GM19324 (cell line): ENCODE measurements around the gene CXCR5.

Source experiments
- ATAC-seq: cut with Tn5 transposase; IDR thresholded peaks from one replicate; pipeline ENCODE4 v1.9.1; 2021; ENCODE audit warnings: mild to moderate bottlenecking, moderate library complexity; ENCODE audit not compliant: unreplicated experiment, low FRiP score

CXCR5 gene

DNA sequence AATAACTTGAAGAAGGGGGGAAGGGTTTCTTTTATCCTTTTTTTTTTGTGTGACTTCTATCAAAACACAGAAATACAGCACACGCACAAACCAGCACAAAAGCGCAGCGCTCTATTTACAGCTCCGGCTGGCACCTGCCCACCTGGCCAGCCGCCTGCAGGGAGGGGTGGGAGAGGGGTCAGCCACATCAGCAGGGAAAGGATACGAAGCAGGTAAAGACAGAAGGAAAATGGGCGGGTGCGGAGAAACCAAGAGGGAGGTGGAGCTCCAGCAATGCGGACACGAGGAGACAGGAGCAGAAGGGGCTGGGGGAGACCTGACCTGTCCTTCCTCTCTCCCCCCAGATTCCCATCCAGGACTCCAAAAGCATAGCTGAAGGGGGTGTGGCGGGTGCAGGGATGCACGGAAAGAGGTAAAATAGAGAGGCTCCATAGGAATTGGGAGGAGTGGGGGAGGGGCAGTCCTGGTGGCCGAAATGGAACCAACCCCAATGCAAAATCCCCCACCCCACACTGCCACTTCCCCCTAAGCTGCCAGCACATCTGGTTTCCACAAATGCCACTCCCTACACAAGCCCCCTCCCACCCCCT is 14.1 kb downstream of the CXCR5 start:
- ATAC-seq = no peak

DNA sequence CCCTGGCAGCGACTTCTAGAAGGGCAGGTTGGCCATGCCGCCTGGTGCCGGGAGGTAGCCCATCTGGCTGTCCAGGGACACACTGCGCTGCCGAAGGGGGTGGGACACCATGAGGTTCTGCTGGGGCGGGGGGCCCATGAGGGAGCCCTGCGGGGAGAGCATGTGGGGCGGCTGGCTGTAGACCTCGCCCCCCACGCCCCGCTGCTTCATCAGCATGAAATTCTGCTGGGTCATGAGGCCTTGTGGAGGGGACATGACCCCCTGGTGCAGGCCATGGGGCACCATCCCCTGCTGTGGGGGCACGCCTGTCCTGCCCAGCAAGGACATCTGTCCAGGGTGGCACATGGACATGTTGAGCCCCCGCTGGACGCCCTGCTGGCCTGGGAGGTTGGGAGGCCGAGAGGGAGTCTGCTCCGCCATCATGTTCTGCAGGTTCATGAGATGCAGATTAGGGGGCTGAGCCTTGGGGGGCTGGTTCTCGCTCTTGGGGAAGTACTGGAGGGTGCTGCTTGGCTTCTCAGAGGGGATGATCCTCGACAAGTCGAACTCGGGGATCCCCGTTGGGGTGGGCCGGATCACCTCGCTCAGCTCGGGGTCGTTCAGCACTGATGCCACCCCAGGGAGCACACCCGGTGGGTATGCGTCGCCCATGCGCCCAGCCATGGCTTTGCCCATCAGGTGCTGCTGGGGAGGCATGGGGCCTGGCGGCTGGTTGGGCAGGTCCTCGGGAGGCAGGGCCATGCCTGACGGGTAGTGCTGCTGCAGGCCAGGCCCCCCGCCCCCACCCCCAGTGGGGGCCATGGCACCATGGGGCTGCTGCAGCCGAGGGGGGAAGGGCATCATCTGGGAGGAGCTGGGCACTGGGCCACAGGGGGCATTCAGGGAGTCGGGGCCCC is 15.0 kb downstream of the CXCR5 start:
- ATAC-seq = no peak

- no peak for ATAC-seq
Observed at GRCh38 chr11:118899296-118899688, 15.6 kb downstream of the CXCR5 start.

DNA sequence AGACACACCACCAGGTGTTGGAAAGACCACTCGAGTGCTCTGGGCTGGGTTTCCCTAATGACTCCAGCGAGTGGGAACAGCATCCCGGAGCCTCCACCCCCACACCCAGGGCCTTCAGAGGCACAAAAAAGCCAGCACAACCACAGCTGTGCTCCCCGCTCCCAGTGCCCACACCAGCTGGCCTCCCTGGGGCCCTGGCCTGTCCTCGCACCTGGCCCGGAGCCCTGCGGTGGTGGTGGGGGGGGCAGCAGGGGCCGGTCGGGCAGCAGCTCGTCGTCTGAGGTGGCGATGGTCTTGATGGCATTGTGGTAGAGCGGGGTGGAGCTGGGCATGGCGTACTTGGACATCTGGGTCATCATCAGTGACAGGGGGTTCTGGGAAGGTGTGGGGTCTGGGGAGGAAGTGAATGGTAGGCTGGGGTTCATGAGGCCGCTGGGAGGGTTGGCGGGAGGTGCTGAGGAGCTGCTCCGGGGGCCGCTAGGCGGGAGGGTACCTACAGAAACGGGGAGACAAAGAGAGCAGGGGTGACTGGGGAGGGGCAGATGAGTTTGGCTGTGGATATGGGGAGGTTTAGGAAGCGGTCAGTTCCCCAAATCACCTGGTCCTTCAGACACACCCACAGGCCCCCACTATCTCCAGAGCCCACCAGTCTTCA is 16.1 kb downstream of the CXCR5 start:
- no peak for ATAC-seq

DNA sequence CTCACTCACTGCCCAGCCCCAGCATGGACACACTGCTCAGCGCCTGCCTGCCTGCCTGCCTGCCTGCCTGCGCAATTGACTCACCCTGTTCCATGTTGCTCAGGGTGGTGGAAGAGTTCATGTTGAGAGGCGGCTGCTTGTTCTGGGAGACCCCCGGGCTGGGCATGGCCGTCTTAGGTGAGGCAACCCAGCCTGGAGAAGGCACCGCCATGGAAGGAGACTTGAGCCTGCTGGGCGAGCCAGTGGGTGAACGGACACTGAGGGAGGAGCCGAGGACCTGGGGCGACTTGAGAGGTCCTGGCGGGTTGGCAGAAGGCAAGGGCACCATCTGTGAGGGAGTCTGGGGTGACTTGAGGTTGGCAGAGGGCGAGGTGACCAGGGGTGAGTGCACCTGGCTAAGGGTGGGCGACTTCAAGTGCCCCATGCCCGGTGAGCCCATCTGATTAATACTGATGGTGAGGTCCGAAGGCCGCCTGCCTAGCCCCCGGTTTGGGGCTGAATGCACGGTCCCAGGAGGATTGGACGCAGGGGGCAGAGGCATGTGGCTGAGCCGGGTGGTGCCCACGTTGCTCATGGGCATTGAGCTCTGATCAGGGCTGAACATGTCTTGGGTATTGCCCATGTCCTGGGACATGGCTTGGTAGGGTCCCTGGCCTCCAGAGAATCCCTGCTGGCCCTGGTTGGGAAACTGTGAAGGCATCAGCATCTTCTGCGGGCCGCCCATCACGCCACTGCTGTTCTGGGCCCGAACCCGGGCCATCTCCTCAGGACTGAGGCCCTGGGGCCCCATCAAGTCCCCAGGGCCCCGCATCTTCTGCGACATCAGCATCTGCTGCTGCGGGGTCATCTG is 17.1 kb downstream of the CXCR5 start:
- no peak for ATAC-seq

DNA sequence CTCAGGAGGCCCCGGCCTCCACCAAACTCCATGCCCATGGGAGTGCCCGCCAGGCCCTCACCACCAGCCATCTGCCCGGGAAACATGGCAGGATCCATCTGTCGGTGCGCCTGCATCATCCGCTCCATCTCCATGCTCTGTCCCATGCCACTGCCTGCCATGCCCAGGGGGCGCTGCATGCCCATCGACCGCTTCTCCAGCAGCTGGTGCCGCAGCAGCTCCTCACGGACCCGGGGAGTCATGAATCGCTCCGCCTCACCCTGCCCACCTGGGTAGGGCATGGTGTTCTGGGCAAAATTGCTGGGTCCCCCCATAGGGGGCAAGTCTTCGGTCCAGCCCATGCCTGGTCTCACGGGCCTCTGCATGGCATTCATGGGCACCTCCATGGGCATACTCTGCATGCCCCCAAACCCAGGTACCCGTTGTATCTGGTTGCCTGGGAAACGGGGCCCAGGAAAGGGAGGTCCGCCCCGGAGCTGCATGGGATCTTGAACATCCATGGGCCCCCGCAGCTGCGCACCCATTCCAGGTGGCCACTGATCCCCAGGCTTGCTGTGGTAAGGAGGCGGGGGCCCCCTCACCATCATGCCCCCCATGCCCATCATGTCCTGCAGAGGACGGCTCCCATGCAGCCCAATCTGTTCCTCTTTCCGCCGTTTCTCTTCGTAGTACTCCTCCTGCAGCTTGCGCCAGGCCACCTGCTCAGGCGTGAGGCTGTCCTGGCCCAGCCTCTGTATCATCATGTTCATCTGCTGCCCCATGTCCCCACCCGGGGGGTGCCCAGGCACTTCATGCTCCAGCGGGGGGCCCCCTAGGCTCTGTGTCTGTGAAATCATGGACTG is 18.0 kb downstream of the CXCR5 start:
- no peak for ATAC-seq

DNA sequence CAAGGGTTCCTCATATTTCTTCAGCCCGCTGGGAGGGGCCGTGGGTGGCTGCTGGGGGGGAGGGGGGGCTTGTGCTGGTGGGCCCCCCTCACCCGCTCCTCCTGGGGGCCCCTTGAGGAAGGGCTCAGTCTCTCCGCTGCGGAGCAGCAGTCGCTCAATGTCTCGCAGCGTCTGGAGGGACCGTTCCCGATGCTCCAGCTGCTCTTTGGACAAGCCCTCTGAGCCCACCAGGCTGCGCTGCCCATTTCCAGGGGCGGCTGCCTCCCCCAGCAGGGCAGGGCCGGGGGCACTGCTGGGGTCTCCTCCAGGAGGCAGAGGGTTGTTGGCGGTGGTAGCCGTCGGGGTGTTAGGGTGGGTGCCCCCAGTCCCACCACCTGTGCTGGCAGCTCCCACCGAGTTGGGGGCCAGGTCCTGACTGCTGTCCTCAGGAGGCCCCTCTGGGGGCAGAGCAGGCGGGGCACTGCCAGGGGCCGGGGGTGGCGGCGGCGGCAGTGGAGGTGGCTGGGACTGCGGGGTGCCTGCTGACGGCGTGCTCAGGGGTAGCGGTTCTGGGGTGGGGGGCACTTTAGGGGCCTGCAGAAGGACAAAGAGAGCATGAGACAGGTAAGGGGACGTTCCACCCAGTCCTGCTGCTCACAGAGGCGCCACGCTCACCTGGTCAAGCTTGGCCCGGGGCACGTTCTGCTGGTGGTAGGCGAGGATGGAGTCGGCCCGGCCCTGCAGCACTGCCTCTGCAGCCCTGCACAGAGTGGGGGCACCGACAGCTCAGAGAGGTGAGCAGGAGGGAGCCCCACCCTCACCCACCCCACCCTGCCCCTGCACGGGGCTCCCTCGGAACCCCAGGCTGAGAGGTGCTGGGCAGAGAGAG is 18.9 kb downstream of the CXCR5 start:
- no peak for ATAC-seq

- no peak for ATAC-seq
Observed at GRCh38 chr11:118903204-118904015, 19.7 kb downstream of the CXCR5 start.

- ATAC-seq = peak; percentile 57
Observed at GRCh38 chr11:118907051-118908042, 23.7 kb downstream of the CXCR5 start.

DNA sequence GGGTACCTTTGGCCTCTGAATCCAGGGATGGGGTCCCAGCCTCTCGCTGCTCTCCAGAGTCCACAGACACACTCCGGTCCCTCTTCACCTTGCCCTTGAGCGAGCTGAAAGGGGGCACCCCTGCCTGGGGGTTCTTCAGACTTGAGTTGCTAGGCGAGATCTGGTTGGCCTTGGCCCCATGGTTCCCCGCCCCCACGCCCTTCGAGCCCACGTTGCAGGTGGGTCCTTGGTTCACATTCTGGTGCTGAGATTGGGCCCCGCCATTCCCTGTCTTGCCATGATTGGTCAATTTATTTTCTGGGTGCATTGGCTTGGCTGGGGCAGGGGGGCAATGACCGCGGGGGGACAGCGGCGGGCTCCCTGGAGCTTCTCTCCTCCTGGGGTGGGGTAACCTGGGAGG is 24.6 kb downstream of the CXCR5 start:
- ATAC-seq = no peak

- no peak for ATAC-seq
Observed at GRCh38 chr11:118908901-118909618, 25.4 kb downstream of the CXCR5 start.

DNA sequence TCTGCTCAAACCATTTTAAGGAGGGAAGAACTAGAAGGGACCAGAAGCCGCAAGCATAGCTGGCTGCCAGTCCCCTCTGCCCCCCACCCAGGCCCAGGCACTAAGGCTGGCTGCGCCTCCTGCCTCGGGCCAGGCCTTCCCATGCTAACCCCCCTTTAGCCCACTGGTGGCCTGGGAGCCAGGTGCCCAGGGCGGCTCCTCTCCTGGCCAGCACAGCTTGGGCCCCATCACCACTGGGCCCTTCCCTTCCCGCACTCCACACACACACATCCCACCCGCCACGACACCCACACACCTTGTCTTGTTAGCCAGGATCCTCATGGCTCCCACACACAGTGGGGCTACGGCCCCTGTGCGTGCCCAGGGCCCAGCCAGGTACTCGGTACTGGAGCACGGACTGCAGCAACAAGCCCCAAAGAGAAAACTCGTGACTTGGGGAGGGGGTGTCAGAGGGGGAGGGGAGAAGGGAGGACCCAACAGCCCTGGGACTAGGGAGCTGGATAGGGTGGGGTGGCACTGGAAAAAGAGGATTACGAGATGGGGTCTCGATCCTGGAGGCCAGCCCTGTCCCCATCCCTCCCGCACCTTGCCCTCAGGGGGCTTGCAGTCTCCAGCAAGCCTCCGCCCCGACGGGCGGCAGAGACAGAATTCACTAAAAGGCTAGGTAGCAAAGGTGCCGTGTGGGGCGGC is 26.1 kb downstream of the CXCR5 start:
- no peak for ATAC-seq

DNA sequence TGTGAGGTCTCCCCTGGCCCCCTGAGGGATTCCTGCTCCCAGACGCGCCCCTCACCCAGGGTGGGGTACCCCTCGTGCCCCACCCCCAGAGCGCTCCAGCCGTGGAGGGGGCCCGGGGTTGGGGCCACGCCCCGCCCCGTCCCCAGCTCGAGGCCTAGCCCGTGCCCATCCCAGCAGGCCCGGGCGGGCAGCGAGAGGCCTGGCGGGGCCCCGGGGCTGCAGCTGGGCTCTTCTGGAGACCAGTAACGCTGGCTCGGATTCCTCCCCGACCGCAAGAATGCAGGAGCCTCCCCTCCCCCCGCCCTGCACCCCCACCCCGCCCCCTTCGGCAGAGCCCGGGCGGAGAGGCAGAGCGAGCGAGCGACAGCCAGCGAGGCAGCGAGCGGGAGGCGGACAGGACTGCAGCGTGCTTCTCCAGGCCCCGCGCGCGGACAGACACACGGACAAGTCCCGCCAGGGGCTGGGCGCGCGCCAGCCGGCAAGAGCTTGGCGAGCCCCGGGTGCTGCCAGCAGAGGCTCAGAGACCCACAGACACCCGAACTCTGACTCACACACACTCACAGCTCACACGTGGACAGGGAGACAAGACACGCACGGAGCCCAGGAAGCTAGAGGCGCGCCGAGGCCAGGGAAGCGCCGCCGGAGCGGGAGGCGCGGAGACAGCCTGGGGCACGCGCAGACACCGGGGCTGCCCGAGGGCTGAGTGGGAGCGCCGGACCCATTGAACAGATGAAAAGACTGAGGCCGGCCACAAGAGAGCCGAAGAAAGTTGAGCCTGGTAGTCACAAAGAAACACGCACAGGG is 26.8 kb downstream of the CXCR5 start:
- ATAC-seq = no peak

DNA sequence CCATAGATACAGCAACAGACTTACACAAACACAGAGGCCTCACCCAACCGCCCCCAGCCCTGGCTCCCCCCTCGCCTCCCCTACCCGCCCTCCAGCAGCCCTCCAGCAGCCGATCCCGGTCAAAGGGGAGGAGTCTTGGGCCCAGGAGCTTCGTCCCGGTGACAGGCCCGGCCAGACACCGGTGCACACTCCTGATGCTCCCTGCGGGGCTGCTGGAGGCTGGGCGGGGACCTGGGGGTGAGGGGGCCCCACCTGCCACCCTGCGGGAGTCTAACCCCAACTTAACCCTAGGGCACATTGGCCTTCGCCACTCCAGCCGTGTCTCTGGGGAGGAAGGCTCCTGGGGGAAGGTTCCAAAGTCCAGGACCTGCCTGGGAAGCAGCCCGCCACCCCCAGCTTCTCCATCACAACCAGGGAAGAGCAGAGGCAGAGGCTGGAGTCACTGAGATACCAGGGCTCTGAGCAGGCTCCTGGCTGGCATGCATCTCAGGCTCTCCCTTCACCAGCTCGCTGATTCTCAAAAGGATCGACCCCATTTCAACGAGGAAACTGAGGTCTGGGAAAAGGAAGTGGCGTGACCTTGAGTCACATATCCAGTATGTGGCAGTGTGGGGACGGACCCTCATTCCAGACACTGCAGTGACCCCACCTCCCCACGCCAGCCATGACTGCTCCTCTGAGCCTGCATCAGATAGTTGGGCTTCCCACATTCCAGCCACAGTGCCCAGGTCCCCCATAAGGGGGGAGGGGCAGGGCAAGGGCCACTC is 27.6 kb downstream of the CXCR5 start:
- ATAC-seq = no peak
